NT2/D1 (cell line): ENCODE measurements around the gene APMAP.

Experiments
- DNase-seq: peaks from one replicate; pipeline ENCODE4 v3.0.0-alpha.2; 2011; ENCODE audit warnings: low read depth, low spot score
- H3K27me3 ChIP-seq: 2 replicates; pipeline ENCODE4 v1.6.0; 2011; ENCODE audit warnings: mild to moderate bottlenecking; ENCODE audit not compliant: insufficient read length, insufficient read depth
- H3K36me3 ChIP-seq: 2 replicates; pipeline ENCODE4 v1.6.1; 2011; ENCODE audit warnings: mild to moderate bottlenecking, low read length, mixed read lengths; ENCODE audit not compliant: insufficient read depth, insufficient read length
- H3K4me1 ChIP-seq: 2 replicates; pipeline ENCODE4 v1.5.1; 2011; ENCODE audit not compliant: insufficient read depth, insufficient read length
- H3K4me3 ChIP-seq: 2 replicates; pipeline ENCODE4 v1.5.1; 2011; ENCODE audit warnings: low read depth; ENCODE audit not compliant: insufficient read length
- H3K9ac ChIP-seq: 2 replicates; pipeline ENCODE4 v1.6.0; 2011; ENCODE audit warnings: low read depth; ENCODE audit not compliant: insufficient read length
- H3K9me3 ChIP-seq: 2 replicates; pipeline ENCODE4 v1.5.1; 2011; ENCODE audit warnings: mild to moderate bottlenecking, low read length; ENCODE audit not compliant: insufficient read depth
- SUZ12 ChIP-seq: IDR thresholded peaks from 2 replicates; pipeline ENCODE4 v1.6.1; 2011; ENCODE audit not compliant: insufficient read length, insufficient read depth; ENCODE audit errors: extremely low read depth
- YY1 ChIP-seq: IDR thresholded peaks from 2 replicates; pipeline ENCODE4 v1.6.1; 2011; ENCODE audit not compliant: insufficient read length, insufficient read depth
- ZNF274 ChIP-seq: IDR thresholded peaks from 2 replicates; pipeline ENCODE4 v1.6.1; 2011; ENCODE audit warnings: mild to moderate bottlenecking, low read depth, low read length

Gene APMAP

DNA sequence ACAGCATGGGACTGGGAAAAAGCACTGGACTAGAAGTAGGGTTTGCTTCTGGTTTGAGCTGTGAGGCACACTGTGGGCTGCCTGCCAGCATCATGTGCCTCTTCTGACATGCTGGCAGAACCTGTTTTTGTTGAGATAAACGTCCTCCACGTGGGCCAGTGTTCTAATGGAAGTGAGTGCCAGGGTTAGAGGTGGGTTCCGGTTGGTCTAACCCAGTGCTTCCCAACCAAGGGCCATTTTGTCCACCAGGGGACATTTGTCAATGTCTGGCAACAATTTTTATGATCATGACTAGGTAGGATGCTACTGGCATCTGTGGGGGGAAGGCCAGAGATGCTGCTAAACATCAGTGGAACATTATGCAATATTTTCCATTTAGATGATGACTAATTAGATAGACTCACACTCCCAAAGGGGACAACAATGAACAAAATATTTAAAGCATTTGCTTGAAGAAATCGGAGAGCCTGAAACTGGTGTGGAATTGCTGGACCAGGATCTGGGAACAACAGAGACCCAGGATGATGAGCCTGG lies 7.8 kb upstream of the APMAP start:
- Histone ChIP-seq H3K9me3 (no peaks in the 10 kb centered on the region), H3K27me3 (no peaks in the 10 kb centered on the region), H3K36me3 (no peaks in the 10 kb centered on the region), H3K9ac (no peak overlapping the region), H3K4me3 (no peak overlapping the region), H3K4me1 (peaks cover under 1% of the 10 kb centered on the region)
- TF ChIP-seq YY1 (no peak), SUZ12 (no peak), ZNF274 (no peak)
- no peak for DNase-seq

DNA sequence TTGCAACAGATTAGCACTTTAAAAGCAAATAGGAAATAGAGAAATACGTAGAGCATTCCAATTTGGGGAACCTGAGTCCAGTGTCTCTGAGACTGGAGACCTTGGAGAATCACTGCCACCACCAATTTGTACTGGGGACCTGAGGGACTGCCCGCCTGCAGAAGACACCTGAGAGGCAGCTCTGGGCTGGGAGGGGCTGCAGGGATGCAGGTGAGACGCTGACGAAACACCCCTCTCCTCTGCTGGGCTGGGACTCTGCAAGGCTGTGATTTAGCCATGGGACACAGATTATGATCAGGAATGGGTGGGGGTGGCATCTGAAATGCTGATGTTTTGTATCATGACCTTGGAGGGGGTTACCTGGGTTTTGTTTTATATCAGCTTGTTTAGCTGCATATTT lies 7.0 kb upstream of the APMAP start:
- Histone ChIP-seq H3K27me3 (no peaks in the 10 kb centered on the region), H3K9me3 (no peaks in the 10 kb centered on the region), H3K36me3 (no peaks in the 10 kb centered on the region), H3K9ac (no peak overlapping the region), H3K4me3 (no peak overlapping the region), H3K4me1 (peaks cover 4% of the 10 kb centered on the region)
- TF ChIP-seq YY1 (no peak), ZNF274 (no peak), SUZ12 (no peak)
- DNase-seq, result no peak

DNA sequence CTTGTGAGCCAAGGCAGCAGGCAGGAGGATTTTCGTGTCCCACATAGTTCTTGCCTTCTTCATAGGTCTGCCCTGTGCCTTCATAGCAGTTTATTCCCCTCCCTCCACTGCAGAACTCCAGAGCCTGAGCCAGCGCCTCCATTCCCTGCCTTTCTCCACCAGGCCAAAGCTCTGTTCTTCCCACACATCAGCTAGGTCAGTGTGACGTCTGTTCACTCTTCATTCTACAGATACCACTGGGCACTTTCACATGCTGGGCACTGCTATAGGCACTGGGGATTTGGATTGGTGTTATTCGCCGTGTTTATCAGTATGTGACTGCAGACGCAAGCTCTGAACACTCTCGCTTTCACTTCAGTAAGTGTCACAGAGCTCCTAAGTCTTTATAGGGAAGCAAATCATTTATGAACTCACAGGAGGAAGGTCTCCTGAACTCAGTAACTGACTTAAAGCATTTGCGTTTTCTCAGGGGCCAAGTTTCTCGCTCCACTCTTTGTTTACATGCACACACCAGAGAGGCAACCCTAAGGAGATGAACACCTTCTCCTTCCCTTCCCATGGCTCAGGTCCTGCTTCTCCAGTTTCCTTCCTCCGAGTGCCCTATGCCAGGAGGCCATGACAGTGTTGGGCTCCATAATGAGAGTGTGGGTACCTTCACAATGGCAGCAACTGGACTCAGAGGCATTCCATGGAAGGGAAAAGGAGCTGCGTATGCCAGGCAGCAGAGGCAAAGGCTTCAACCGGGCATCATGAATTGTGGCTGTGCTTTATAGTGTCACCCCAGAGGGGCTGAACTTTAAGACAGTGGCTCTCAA lies 6.3 kb upstream of the APMAP start:
- H3K4me1 ChIP-seq, result peaks cover 4% of the 10 kb centered on the region
- no peak for DNase-seq
- H3K9ac ChIP-seq, result no peak overlapping the region
- no peak overlapping the region for H3K4me3 ChIP-seq
- H3K36me3 ChIP-seq, result no peaks in the 10 kb centered on the region
- TF ChIP-seq ZNF274 (no peak), YY1 (no peak), SUZ12 (no peak)
- H3K27me3 ChIP-seq, result no peaks in the 10 kb centered on the region
- no peaks in the 10 kb centered on the region for H3K9me3 ChIP-seq

DNA sequence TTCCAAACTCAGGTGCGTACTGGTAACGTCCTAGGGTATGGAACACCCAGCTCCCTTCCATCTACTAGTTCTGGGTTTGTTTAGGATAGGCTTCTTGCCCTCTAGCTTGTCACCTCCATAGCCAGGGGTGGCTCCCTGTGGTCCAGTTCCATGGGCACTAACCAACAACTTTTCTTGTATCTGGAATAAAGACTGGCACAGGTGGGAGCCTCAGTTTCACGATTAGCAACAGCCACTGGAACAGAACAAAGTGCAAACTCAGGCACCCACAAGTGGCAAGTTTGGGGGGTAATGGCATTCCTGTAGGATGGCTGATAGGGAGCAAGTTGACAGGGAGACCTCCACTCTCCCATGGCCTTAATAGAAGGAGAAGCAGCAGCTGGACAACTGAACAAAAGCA lies 5.6 kb upstream of the APMAP start:
- no peak for TF ChIP-seq YY1
- TF ChIP-seq ZNF274, result no peak
- TF ChIP-seq SUZ12, result no peak
- H3K27me3 ChIP-seq, result no peaks in the 10 kb centered on the region

DNA sequence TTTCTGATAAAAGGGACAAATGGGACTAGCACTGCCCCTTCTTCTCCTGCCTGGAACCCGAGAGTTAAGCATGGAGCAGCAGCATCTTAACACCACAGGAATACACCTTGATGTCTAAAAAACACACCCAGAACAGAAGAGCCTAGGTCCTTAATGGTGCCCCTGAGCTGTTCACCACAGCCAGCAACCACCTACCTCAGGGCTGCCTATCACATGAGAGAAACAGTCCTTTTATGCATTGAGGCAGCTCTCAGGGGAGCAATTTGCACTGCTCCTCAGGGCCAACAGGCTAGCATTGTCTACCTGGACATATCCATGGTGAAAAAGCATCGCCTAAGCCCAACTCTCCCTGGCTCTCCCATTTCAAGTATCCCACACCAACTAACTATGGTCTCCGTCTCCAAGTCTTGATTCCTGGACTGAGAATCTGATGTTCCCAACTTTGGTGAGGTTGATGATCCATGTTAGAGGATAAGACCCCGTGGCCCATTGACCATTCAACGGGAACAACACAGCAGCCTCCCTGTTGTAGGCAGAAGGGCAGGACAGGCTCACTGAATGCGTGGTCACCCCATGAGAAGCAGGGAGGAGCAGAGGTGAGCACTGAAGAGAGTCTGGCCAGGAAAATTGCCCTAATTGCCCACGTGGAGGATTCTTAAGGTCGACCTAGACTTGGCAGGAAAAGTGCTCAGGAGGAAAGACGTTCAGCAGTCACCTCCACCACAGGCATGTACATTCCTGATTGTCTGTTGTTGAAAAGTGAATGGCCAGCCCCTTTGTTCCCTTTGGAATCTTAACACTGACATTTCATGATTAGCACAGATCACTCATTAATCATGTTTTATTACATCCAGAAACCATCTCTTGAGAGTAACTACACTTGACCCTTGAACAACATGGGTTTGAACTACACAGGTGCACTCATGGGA lies 4.2 kb upstream of the APMAP start:
- no peak overlapping the region for H3K4me3 ChIP-seq
- H3K9me3 ChIP-seq, result no peaks in the 10 kb centered on the region
- TF ChIP-seq SUZ12 (no peak), YY1 (no peak), ZNF274 (no peak)
- H3K9ac ChIP-seq, result no peak overlapping the region
- DNase-seq, result no peak
- no peaks in the 10 kb centered on the region for H3K27me3 ChIP-seq
- H3K4me1 ChIP-seq, result peaks cover 4% of the 10 kb centered on the region
- no peaks in the 10 kb centered on the region for H3K36me3 ChIP-seq

More for the DNA sequence above, 5.6 kb upstream of the APMAP start:
- DNase-seq, result no peak
- Histone ChIP-seq H3K4me1 (peaks cover 4% of the 10 kb centered on the region), H3K4me3 (no peak overlapping the region), H3K36me3 (no peaks in the 10 kb centered on the region), H3K9me3 (no peaks in the 10 kb centered on the region), H3K9ac (no peak overlapping the region)

DNA sequence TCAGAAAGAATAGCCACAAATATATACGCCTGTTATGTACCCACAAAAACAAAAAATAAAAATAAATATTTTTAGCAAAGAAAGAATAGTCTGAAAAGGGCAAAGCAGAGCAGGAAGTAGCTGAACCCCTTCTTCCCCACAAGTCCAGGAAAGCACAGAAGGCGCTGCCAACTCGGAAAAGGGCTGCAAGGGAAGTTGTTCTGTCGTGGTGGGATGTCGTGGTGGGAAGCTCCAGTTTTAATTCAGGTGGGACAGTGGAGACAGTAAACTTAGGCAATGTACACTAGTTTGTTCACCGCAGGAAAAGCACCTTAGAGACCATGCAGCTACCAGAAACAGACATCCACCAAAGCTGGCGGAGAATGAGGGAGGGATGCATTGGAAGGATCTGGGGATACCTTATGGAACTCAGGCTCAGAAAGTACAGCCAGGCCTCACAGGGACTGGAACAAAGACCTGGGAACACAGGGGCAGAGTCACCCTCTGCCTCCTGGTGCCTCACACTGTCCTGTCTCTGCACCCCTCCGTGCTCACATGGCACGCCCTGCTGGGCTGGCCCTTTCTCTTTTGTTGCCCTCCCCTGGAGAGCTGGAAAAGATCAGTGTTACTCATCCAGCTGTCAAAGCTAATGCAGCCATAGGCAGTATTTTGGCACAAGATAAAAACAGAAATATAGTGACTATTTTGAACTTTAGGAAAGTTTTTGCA lies 3.3 kb upstream of the APMAP start:
- Histone ChIP-seq H3K9ac (no peak overlapping the region), H3K4me1 (peaks cover 4% of the 10 kb centered on the region), H3K36me3 (no peaks in the 10 kb centered on the region), H3K27me3 (no peaks in the 10 kb centered on the region), H3K9me3 (no peaks in the 10 kb centered on the region), H3K4me3 (no peak overlapping the region)
- TF ChIP-seq SUZ12 (no peak), YY1 (no peak), ZNF274 (no peak)
- no peak for DNase-seq
